ENCODE data around the gene NEK5.

NEK5 gene

DNA sequence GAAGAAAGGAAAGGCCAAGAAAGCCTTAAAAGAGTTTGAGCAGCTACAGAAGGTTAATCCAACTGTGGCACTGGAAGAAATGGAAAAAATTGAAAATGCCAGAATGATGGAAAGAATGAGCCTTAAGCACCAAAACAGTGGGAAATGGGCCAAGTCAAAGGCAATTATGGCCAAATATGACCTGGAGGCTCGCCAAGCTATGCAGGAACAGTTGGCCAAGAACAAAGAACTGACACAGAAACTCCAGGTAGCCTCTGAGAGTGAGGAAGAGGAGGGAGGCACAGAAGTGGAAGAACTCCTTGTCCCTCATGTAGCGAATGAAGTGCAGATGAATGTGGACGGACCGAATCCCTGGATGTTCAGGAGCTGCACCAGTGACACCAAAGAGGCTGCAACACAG lies 99.3 kb downstream of the NEK5 start:
- in situ Hi-C loops (cut with HindIII; ENCODE audit: low sequenced_read_pairs), result no loop called here
- no peak for TF ChIP-seq CTCF (IDR thresholded peaks at IDR 0.05; ENCODE audit: low read depth, low read length)
- no peak overlapping the region for H3K4me3 ChIP-seq (ENCODE audit: low read depth, low read length)
- no peak for DNase-seq (ENCODE audit: low read depth, low spot score)

DNA sequence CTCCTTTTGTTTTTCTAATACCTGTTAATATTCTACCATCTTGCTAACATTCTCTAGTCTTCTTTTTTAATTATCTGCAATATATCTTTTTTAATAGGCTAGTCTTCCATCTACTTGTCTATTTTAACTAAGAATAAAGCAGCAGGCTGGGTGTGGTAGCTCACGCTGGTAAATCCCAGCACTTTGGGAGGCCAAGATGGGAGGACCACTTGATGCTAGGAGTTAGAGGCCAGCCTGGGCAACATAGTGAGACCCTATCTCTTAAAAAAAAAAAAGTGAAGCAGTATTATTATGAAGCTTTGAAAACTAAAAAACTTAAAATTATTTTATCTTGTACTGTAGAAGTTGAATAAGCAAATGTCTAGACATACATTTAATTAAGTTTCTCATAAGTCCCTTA lies 101.0 kb downstream of the NEK5 start:
- no peak for TF ChIP-seq CTCF (IDR thresholded peaks at IDR 0.05; ENCODE audit: low read depth, low read length)
- DNase-seq (ENCODE audit: low read depth, low spot score), result no peak
- H3K4me3 ChIP-seq (ENCODE audit: low read depth, low read length), result no peak overlapping the region
- in situ Hi-C loops (cut with HindIII; ENCODE audit: low sequenced_read_pairs), result no loop called here

GRCh38 chr13:52026246-52026626 lies 102.6 kb downstream of the NEK5 start:
- TF ChIP-seq CTCF (IDR thresholded peaks at IDR 0.05; ENCODE audit: low read depth, low read length), result no peak
- in situ Hi-C loops (cut with HindIII; ENCODE audit: low sequenced_read_pairs), result no loop called here
- H3K4me3 ChIP-seq (ENCODE audit: low read depth, low read length), result no peak overlapping the region
- DNase-seq (ENCODE audit: low read depth, low spot score), result no peak

- no peak for DNase-seq (ENCODE audit: low read depth, low spot score)
- TF ChIP-seq CTCF (IDR thresholded peaks at IDR 0.05; ENCODE audit: low read depth, low read length), result no peak
- H3K4me3 ChIP-seq (ENCODE audit: low read depth, low read length), result no peak overlapping the region
- in situ Hi-C loops (cut with HindIII; ENCODE audit: low sequenced_read_pairs), result no loop called here
These were observed 103.2 kb downstream of the NEK5 start for GRCh38 chr13:52025475-52026245.

DNA sequence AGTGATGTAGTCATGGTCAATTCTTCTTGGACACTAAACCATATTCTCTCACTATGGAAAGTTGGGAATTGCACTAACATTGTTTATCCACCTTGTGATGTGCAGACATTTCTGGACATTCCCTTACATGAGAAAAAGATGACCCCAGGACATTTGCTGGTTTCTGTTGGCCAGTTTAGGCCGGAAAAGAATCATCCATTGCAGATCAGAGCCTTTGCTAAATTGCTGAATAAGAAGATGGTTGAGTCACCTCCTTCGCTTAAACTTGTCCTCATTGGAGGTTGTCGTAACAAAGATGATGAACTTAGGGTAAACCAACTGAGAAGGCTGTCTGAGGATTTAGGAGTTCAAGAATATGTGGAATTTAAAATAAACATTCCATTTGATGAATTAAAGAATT lies 104.4 kb downstream of the NEK5 start, which contains the start of gene UTP14C:
Gene UTP14C, plus strand, starts transcription at position 211 of the 400 bp plus-strand sequence. CDS start 4,114 bp downstream, outside the sequence.
- TF ChIP-seq CTCF (IDR thresholded peaks at IDR 0.05; ENCODE audit: low read depth, low read length), result no peak
- in situ Hi-C loops (cut with HindIII; ENCODE audit: low sequenced_read_pairs), result no loop called here
- H3K4me3 ChIP-seq (ENCODE audit: low read depth, low read length), result no peak within 1 kb of the TSS
- DNase-seq (ENCODE audit: low read depth, low spot score), result no peak

GRCh38 chr13:52022356-52022755 lies 106.5 kb downstream of the NEK5 start:
- no peak for DNase-seq (ENCODE audit: low read depth, low spot score)
- TF ChIP-seq CTCF (IDR thresholded peaks at IDR 0.05; ENCODE audit: low read depth, low read length), result no peak
- H3K4me3 ChIP-seq (ENCODE audit: low read depth, low read length), result no peak overlapping the region
- in situ Hi-C loops (cut with HindIII; ENCODE audit: low sequenced_read_pairs), result no loop called here

Data from astrocyte of the spinal cord (primary cell).